Mucosa of descending colon (tissue), 3 donors: ENCODE measurements around the gene SOHLH2. TPM values are rescaled to one million over a fixed set of nuclear protein-coding genes. Genes with fewer than 3 reads are reported as not detected.

Experiments
- ATAC-seq: fragments of 200-7000 bp; cut with Tn5 transposase; one replicate; pipeline ENCODE4 v1.9.1; 2020; ENCODE audit warnings: mild to moderate bottlenecking, moderate library complexity
- DNase-seq, 3 donors: peaks; one replicate each; pipeline ENCODE4 v3.0.0-alpha.2; 2020
- H3K36me3 ChIP-seq: fragments of 200-600 bp; one replicate; pipeline ENCODE4 v1.8.0; 2021; ENCODE audit warnings: low read depth, mild to moderate bottlenecking
- H3K4me1 ChIP-seq: fragments of 200-600 bp; one replicate; pipeline ENCODE4 v1.8.0; 2021; ENCODE audit warnings: low read depth, mild to moderate bottlenecking
- H3K4me3 ChIP-seq: fragments of 200-600 bp; one replicate; pipeline ENCODE4 v1.8.0; 2021; ENCODE audit warnings: mild to moderate bottlenecking
- H3K9me3 ChIP-seq: fragments of 200-600 bp; one replicate; pipeline ENCODE4 v1.8.0; 2021; ENCODE audit warnings: mild to moderate bottlenecking
- CTCF ChIP-seq: fragments of 200-600 bp; IDR thresholded peaks from one replicate; pipeline ENCODE4 v1.8.0; 2022; ENCODE audit warnings: antibody characterized with exemption, mild to moderate bottlenecking
- intact Hi-C, 2 donors: fragments of 100-400 bp; cut with DNase I in 1 of 2; cut with micrococcal nuclease in 1 of 2; formaldehyde crosslinking; loops; one replicate each; pipeline versions ENCODE4 v1.11.0 to v1.11.1; 2022; cut with DNase I, micrococcal nuclease
- total RNA-seq, 3 donors: library from RNA; stranded (reverse); fragmentation: NEBNext Ultra II Directional in 2 of 3; extraction: Animal tissue kit (Norgen Biotek cat#: 25700) in 2 of 3; gene quantifications; one replicate each; pipeline versions ENCODE4 v1.2.1 to v1.2.4, GENCODE V29; 2021 to 2023
- donor health status: DM: no; HTN: no; CAD: no; lungs with moderate emphysema.
- donor health status: DM: no; HTN: no; CAD: no.
- donor health status: DM: no; HTN: yes; CAD: no.

The SOHLH2 gene
- total RNA-seq, 3 donors from 2014 or later = 0.20 to 2.2 (median 0.39) TPM

- H3K4me3 ChIP-seq = no peak overlapping the region
- H3K9me3 ChIP-seq = no peaks in the 10 kb centered on the region
- no peaks in the 10 kb centered on the region for H3K4me1 ChIP-seq
- no peak for TF ChIP-seq CTCF
- DNase-seq (no peak), ATAC-seq (no peak)
- no peaks in the 10 kb centered on the region for H3K36me3 ChIP-seq
- intact Hi-C loops = no loop called here
These were observed 48.3 kb downstream of the SOHLH2 start for GRCh38 chr13:36166046-36166445.

- Histone ChIP-seq H3K4me1 (no peaks in the 10 kb centered on the region), H3K4me3 (no peak overlapping the region), H3K9me3 (no peaks in the 10 kb centered on the region), H3K36me3 (no peaks in the 10 kb centered on the region)
- no peak for TF ChIP-seq CTCF
- no peak for ATAC-seq
- peak in 1 of 3 donors; percentile 9 for DNase-seq
- intact Hi-C loops = no loop called here
These were observed 50.5 kb downstream of the SOHLH2 start for GRCh38 chr13:36163809-36164308.

- H3K4me3 ChIP-seq = no peak overlapping the region
- H3K36me3 ChIP-seq = no peaks in the 10 kb centered on the region
- TF ChIP-seq CTCF = no peak
- no peaks in the 10 kb centered on the region for H3K9me3 ChIP-seq
- DNase-seq = no peak
- H3K4me1 ChIP-seq = no peaks in the 10 kb centered on the region
- intact Hi-C loops = no loop called here
- no peak for ATAC-seq
These were observed 51.1 kb downstream of the SOHLH2 start for GRCh38 chr13:36163286-36163685.

- Histone ChIP-seq H3K4me1 (no peaks in the 10 kb centered on the region), H3K9me3 (no peaks in the 10 kb centered on the region), H3K4me3 (no peak overlapping the region), H3K36me3 (no peaks in the 10 kb centered on the region)
- DNase-seq (no peak), ATAC-seq (no peak)
- intact Hi-C loops = no loop called here
- TF ChIP-seq CTCF = no peak
These were observed 54.1 kb downstream of the SOHLH2 start for GRCh38 chr13:36160297-36160696.

- ATAC-seq = no peak
- no peak for TF ChIP-seq CTCF
These were observed 55.7 kb downstream of the SOHLH2 start for GRCh38 chr13:36158611-36159010.

GRCh38 chr13:36157480-36157879, 56.9 kb downstream of the SOHLH2 start:
- no peak overlapping the region for H3K4me3 ChIP-seq
- intact Hi-C loops = no loop called here
- no peak for TF ChIP-seq CTCF
- DNase-seq = no peak
- no peak for ATAC-seq
- H3K36me3 ChIP-seq = no peaks in the 10 kb centered on the region
- H3K4me1 ChIP-seq = no peaks in the 10 kb centered on the region
- no peaks in the 10 kb centered on the region for H3K9me3 ChIP-seq

More at GRCh38 chr13:36158611-36159010, 55.7 kb downstream of the SOHLH2 start:
- Histone ChIP-seq H3K9me3 (no peaks in the 10 kb centered on the region), H3K36me3 (no peaks in the 10 kb centered on the region), H3K4me3 (no peak overlapping the region), H3K4me1 (no peaks in the 10 kb centered on the region)
- intact Hi-C loops = no loop called here
- DNase-seq = no peak
